Fibroblast of lung (primary cell): ENCODE results near the gene MAP3K1. TPM values are rescaled to one million over a fixed set of nuclear protein-coding genes. Genes with fewer than 3 reads are reported as not detected.

Source experiments
- DNase-seq, 2 donors: peaks; one replicate each; pipeline versions ENCODE4 v3.0.0 to v3.0.0-alpha.2; 2010; ENCODE audit warnings: low read depth in 2 of 2
- H2AFZ ChIP-seq: 2 replicates; pipeline ENCODE4 v1.5.1; 2012; ENCODE audit warnings: low read length, control low read depth, inconsistent platforms
- H3K27ac ChIP-seq: 2 replicates; pipeline ENCODE4 v1.5.1; 2011; ENCODE audit warnings: low read length, control low read depth; ENCODE audit not compliant: insufficient read depth
- H3K27me3 ChIP-seq: 2 replicates; pipeline ENCODE4 v1.5.1; 2011; ENCODE audit warnings: mild to moderate bottlenecking, low read length; ENCODE audit not compliant: control insufficient read depth, insufficient read depth
- H3K36me3 ChIP-seq: 2 replicates; pipeline ENCODE4 v1.5.1; 2011; ENCODE audit warnings: low read length; ENCODE audit not compliant: control insufficient read depth, insufficient read depth
- H3K4me1 ChIP-seq: 2 replicates; pipeline ENCODE4 v1.5.1; 2011; ENCODE audit warnings: low read length; ENCODE audit not compliant: control insufficient read depth, insufficient read depth; ENCODE audit errors: extremely low read depth
- H3K4me2 ChIP-seq: 2 replicates; pipeline ENCODE4 v1.5.1; 2011; ENCODE audit warnings: low read length, control low read depth; ENCODE audit not compliant: insufficient read depth; ENCODE audit errors: extremely low read depth
- H3K4me3 ChIP-seq, 4 experiments: fragments of 200-600 bp in 1 of 4; sonication (generic) in 1 of 4; replicated peaks in 1 of 4; 2 replicates each; pipeline ENCODE4 v1.5.1; 2011 to 2016; ENCODE audit warnings: low read length in 4 of 4, low read depth in 3 of 4, mild to moderate bottlenecking in 3 of 4, control low read depth in 2 of 4, inconsistent platforms in 1 of 4, mixed read lengths in 1 of 4; ENCODE audit not compliant: insufficient read depth in 1 of 4; ENCODE audit errors: control extremely low read depth in 1 of 4
- H3K79me2 ChIP-seq: 2 replicates; pipeline ENCODE4 v1.5.1; 2012; ENCODE audit warnings: mild to moderate bottlenecking, low read length, inconsistent platforms; ENCODE audit not compliant: control insufficient read depth, insufficient read depth
- H3K9ac ChIP-seq: 2 replicates; pipeline ENCODE4 v1.5.1; 2011; ENCODE audit warnings: mild to moderate bottlenecking, low read length, control low read depth; ENCODE audit not compliant: insufficient read depth
- H3K9me3 ChIP-seq: 2 replicates; pipeline ENCODE4 v1.5.1; 2012; ENCODE audit warnings: low read depth, low read length; ENCODE audit not compliant: control insufficient read depth, insufficient read depth
- H4K20me1 ChIP-seq: 2 replicates; pipeline ENCODE4 v1.5.1; 2011; ENCODE audit warnings: low read length; ENCODE audit not compliant: control insufficient read depth, insufficient read depth; ENCODE audit errors: extremely low read depth
- CTCF ChIP-seq, 2 donors: IDR thresholded peaks in 1 of 2; conservative IDR thresholded peaks in 1 of 2; 1 replicate in 1 of 2; 2 replicates in 1 of 2; pipeline ENCODE4 v1.5.1; 2011 to 2012; ENCODE audit warnings: low read length in 2 of 2, control low read depth in 1 of 2, inconsistent platforms in 1 of 2, low read depth in 1 of 2, mild to moderate bottlenecking in 1 of 2
- EZH2 ChIP-seq: IDR thresholded peaks from 2 replicates; pipeline ENCODE4 v1.5.1; 2012; ENCODE audit warnings: low read length, control low read depth, mild to moderate bottlenecking; ENCODE audit errors: missing control alignments
- polyA plus RNA-seq, 2 donors: library from polyadenylated mRNA; depleted of rRNA in 1 of 2; stranded (reverse) in 1 of 2; unstranded in 1 of 2; fragments of >200 nt; gene quantifications; 2 replicates each; pipeline ENCODE4 v1.2.1, GENCODE V29; 2011 to 2012; ENCODE audit warnings: missing spikeins in 1 of 2
- total RNA-seq: library from RNA; depleted of rRNA; stranded (reverse); fragments of >200 nt; gene quantifications from 2 replicates; pipeline ENCODE4 v1.2.1, GENCODE V29; 2014

MAP3K1 gene
- total and polyA plus RNA-seq, 2 donors (not counting 1 experiment from before 2014, with no cell fraction given), result 5.3 to 6.8 TPM

- Histone ChIP-seq H3K27me3 (no peaks in the 10 kb centered on the region), H4K20me1 (no peaks in the 10 kb centered on the region), H3K27ac (no peak overlapping the region), H3K9me3 (no peaks in the 10 kb centered on the region), H3K4me1 (no peaks in the 10 kb centered on the region), H2AFZ (no peak overlapping the region), H3K4me2 (no peak overlapping the region), H3K36me3 (no peaks in the 10 kb centered on the region), H3K9ac (no peak overlapping the region), H3K4me3 (no peak overlapping the region), H3K79me2 (no peaks in the 10 kb centered on the region)
- DNase-seq, result no peak
- TF ChIP-seq EZH2 (no peak), CTCF (conservative IDR thresholded peaks at IDR 0.05 in 1 of 2, IDR thresholded peaks at IDR 0.05 in 1 of 2; ENCODE audit: low read depth in 1 of 2, low read length in 2 of 2) (no peak)
These were observed 13.1 kb upstream of the MAP3K1 start for GRCh38 chr5:56802205-56802604.

GRCh38 chr5:56803025-56803424, 12.3 kb upstream of the MAP3K1 start:
- Histone ChIP-seq H3K79me2 (no peaks in the 10 kb centered on the region), H3K4me3 (no peak overlapping the region), H3K4me1 (no peaks in the 10 kb centered on the region), H4K20me1 (no peaks in the 10 kb centered on the region), H3K4me2 (no peak overlapping the region), H3K36me3 (no peaks in the 10 kb centered on the region), H3K27ac (no peak overlapping the region), H3K27me3 (no peaks in the 10 kb centered on the region), H2AFZ (no peak overlapping the region), H3K9ac (no peak overlapping the region), H3K9me3 (no peaks in the 10 kb centered on the region)
- TF ChIP-seq CTCF (conservative IDR thresholded peaks at IDR 0.05 in 1 of 2, IDR thresholded peaks at IDR 0.05 in 1 of 2; ENCODE audit: low read depth in 1 of 2, low read length in 2 of 2), result no peak
- no peak for TF ChIP-seq EZH2
- no peak for DNase-seq

- Histone ChIP-seq H3K36me3 (no peaks in the 10 kb centered on the region), H3K27ac (no peak overlapping the region), H4K20me1 (peaks cover 1% of the 10 kb centered on the region), H3K9ac (no peak overlapping the region), H2AFZ (no peak overlapping the region), H3K4me2 (no peak overlapping the region), H3K4me1 (no peaks in the 10 kb centered on the region), H3K27me3 (no peaks in the 10 kb centered on the region), H3K9me3 (no peaks in the 10 kb centered on the region), H3K79me2 (no peaks in the 10 kb centered on the region), H3K4me3 (no peak overlapping the region)
- TF ChIP-seq CTCF (conservative IDR thresholded peaks at IDR 0.05 in 1 of 2, IDR thresholded peaks at IDR 0.05 in 1 of 2; ENCODE audit: low read depth in 1 of 2, low read length in 2 of 2) (no peak), EZH2 (no peak)
- no peak for DNase-seq
These were observed 11.5 kb upstream of the MAP3K1 start for GRCh38 chr5:56803894-56804293.
